B cell (primary cell): Measurements from ENCODE around the gene SLC9C1. TPM values are rescaled to one million over a fixed set of nuclear protein-coding genes. Genes with fewer than 3 reads are reported as not detected.

Experiments used
- ATAC-seq: fragments of 200-7000 bp; cut with Tn5 transposase; one replicate; pipeline ENCODE4 v1.10.0; 2021; ENCODE audit warnings: low read depth, mild to moderate bottlenecking, moderate number of reproducible peaks, moderate library complexity
- CTCF ChIA-PET: fragments of 350-600 bp; sonication (Branson Sonifier 250); formaldehyde crosslinking; loops from one replicate; lab custom pipeline; 2021; ENCODE audit warnings: antibody characterized with exemption, inconsistent platforms; lab: Charles Lee
- POLR2A ChIA-PET: fragments of 350-600 bp; sonication (Branson Sonifier 250); formaldehyde crosslinking; loops from one replicate; lab custom pipeline; 2021; ENCODE audit warnings: antibody characterized with exemption; lab: Charles Lee
- DNase-seq: peaks from one replicate; pipeline ENCODE4 v3.0.0; 2013
- H2AFZ ChIP-seq: 2 replicates; pipeline ENCODE4 v1.6.1; 2012; ENCODE audit warnings: mild to moderate bottlenecking, low read depth, low read length; ENCODE audit not compliant: insufficient read depth, poor library complexity, severe bottlenecking
- H3K27ac ChIP-seq, 2 donors: 1 replicate in 1 of 2; 2 replicates in 1 of 2; pipeline ENCODE4 v1.5.1; 2012 to 2013; ENCODE audit warnings: low read length in 2 of 2, mild to moderate bottlenecking in 2 of 2, moderate library complexity in 1 of 2
- H3K27me3 ChIP-seq, 4 experiments: fragments of 200-600 bp in 1 of 4; sonication (generic) in 1 of 4; replicated peaks in 1 of 4; 1 replicate in 2 of 4; 2 replicates in 2 of 4; pipeline versions ENCODE4 v1.6.1 to v1.7.0; 2013 to 2016; ENCODE audit warnings: low read length in 3 of 4, mild to moderate bottlenecking in 2 of 4, mixed read lengths in 1 of 4, moderate library complexity in 1 of 4; ENCODE audit not compliant: insufficient read depth in 4 of 4, control insufficient read depth in 3 of 4; ENCODE audit errors: control extremely low read depth in 1 of 4
- H3K36me3 ChIP-seq, 2 experiments: replicated peaks in 1 of 2; 1 replicate in 1 of 2; 2 replicates in 1 of 2; pipeline versions ENCODE4 v1.6.1 to v1.7.1; 2013; ENCODE audit warnings: low read length in 1 of 2; ENCODE audit not compliant: insufficient read depth in 2 of 2, control insufficient read depth in 1 of 2; ENCODE audit errors: control extremely low read depth in 1 of 2, extremely low read depth in 1 of 2
- H3K4me1 ChIP-seq, 2 donors: fragments of 200-600 bp in 1 of 2; sonication (generic) in 1 of 2; 1 replicate in 1 of 2; 2 replicates in 1 of 2; pipeline versions ENCODE4 v1.5.1 to v1.6.1; 2013 to 2017; ENCODE audit warnings: low read length in 2 of 2; ENCODE audit not compliant: control insufficient read depth in 2 of 2, insufficient read depth in 2 of 2
- H3K4me2 ChIP-seq: replicated peaks from 2 replicates; pipeline ENCODE3; 2012; ENCODE audit warnings: mild to moderate bottlenecking, low read depth, low read length; ENCODE audit not compliant: poor library complexity, severe bottlenecking
- H3K4me3 ChIP-seq, 5 experiments: fragments of 200-600 bp in 1 of 5; sonication (generic) in 1 of 5; 1 replicate in 3 of 5; 2 replicates in 2 of 5; pipeline versions ENCODE4 v1.5.1 to v1.7.0; 2011 to 2016; ENCODE audit warnings: low read length in 4 of 5, mild to moderate bottlenecking in 4 of 5, low read depth in 2 of 5, control low read depth in 1 of 5, moderate library complexity in 1 of 5; ENCODE audit not compliant: insufficient read depth in 1 of 5; ENCODE audit errors: control extremely low read depth in 1 of 5, extremely low read depth in 1 of 5
- H3K79me2 ChIP-seq: fragments of 200-600 bp; sonication (generic); one replicate; pipeline ENCODE4 v1.6.0; 2016; ENCODE audit warnings: low read length; ENCODE audit not compliant: control insufficient read depth, insufficient read depth
- H3K9ac ChIP-seq: fragments of 200-600 bp; sonication (generic); 2 replicates; pipeline ENCODE4 v1.6.1; 2017; ENCODE audit warnings: mild to moderate bottlenecking, low read length, moderate library complexity
- H3K9me3 ChIP-seq, 3 donors: one replicate each; pipeline versions ENCODE4 v1.6.1 to v1.7.1; 2013; ENCODE audit warnings: low read length in 2 of 3; ENCODE audit not compliant: control insufficient read depth in 2 of 3, insufficient read depth in 1 of 3; ENCODE audit errors: control extremely low read depth in 1 of 3
- H4K20me1 ChIP-seq: 2 replicates; pipeline ENCODE4 v1.6.0; 2012; ENCODE audit warnings: mild to moderate bottlenecking, low read length; ENCODE audit not compliant: insufficient read depth, control insufficient read depth, poor library complexity, severe bottlenecking
- H3K27ac Mint-ChIP-seq: one replicate; pipeline ENCODE4 v1.8.0; 2021; ENCODE audit warnings: mixed read lengths
- H3K27me3 Mint-ChIP-seq: one replicate; pipeline ENCODE4 v1.8.0; 2021; ENCODE audit warnings: mixed read lengths
- H3K4me1 Mint-ChIP-seq: one replicate; pipeline ENCODE4 v1.8.0; 2021; ENCODE audit warnings: mixed read lengths
- H3K4me3 Mint-ChIP-seq: one replicate; pipeline ENCODE4 v1.8.0; 2021; ENCODE audit warnings: mixed read lengths
- H3K9me3 Mint-ChIP-seq: one replicate; pipeline ENCODE4 v1.8.0; 2022; ENCODE audit warnings: mixed read lengths; ENCODE audit not compliant: insufficient read depth
- EZH2 ChIP-seq: IDR thresholded peaks from 2 replicates; pipeline ENCODE4 v1.6.1; 2012; ENCODE audit warnings: borderline replicate concordance, low read depth, mild to moderate bottlenecking, moderate library complexity, low read length; ENCODE audit not compliant: insufficient read depth, poor library complexity, severe bottlenecking
- WGBS: methylation state at CpG from one replicate; pipeline ENCODE4 v1.1.5; 2013; ENCODE audit warnings: missing lambda C conversion rate; ENCODE audit not compliant: insufficient coverage; 5-methylcytosine and 5-hydroxymethylcytosine counted together
- intact Hi-C: fragments of 100-400 bp; cut with micrococcal nuclease; formaldehyde crosslinking; loops from one replicate; pipeline ENCODE4 v1.10.0; 2022
- polyA plus RNA-seq: library from polyadenylated mRNA; depleted of rRNA; stranded (reverse); fragments of >200 nt; gene quantifications from 2 replicates; pipeline ENCODE4 v1.2.3, GENCODE V29; 2012
- total RNA-seq, 2 donors: library from RNA; stranded (reverse); fragments of 120-200 nt in 1 of 2; gene quantifications; 1 replicate in 1 of 2; 2 replicates in 1 of 2; pipeline versions ENCODE4 v1.2.3 to v1.2.4, GENCODE V29; 2013 to 2022
- TF ChIP-seq, protein P1 (sequence below): fragments of 200-600 bp; IDR thresholded peaks from one replicate; pipeline ENCODE4 v1.8.0; 2022; ENCODE audit warnings: antibody characterized with exemption, mild to moderate bottlenecking

Gene SLC9C1
- total and polyA plus RNA-seq, 2 donors (not counting 1 experiment from before 2014, with no cell fraction given): 0.07 to 0.49 TPM

DNA sequence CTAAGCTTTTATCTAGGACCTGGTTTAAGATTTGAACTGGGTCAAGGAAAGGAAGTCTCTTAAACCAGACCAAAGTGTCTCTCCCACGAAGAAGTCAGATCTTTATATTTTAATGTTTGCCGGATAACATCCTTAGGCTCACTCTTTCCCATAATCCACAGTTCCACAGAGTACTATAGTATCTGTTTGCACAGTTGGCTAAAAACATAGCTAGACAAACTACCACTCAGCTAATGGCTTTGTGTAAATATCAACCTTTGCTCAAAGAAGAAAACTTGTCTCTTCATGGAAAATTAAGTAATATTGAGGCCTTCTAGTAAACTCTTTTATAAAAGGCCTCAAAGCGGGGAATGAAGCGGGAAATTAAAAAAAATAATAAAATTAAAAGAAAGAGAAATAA lies 13.5 kb upstream of the SLC9C1 start:
- Mint-ChIP-seq H3K27me3 (no peaks in the 10 kb centered on the region), H3K9me3 (no peaks in the 10 kb centered on the region), H3K27ac (no peak overlapping the region), H3K4me1 (peaks cover 1% of the 10 kb centered on the region), H3K4me3 (no peak overlapping the region)
- Histone ChIP-seq H4K20me1 (no peaks in the 10 kb centered on the region), H2AFZ (no peak overlapping the region), H3K9ac (no peak overlapping the region), H3K4me3 (no peak overlapping the region), H3K36me3 (no peaks in the 10 kb centered on the region), H3K79me2 (no peaks in the 10 kb centered on the region), H3K4me2 (no peak overlapping the region), H3K27ac (no peak overlapping the region), H3K27me3 (no peaks in the 10 kb centered on the region), H3K4me1 (peaks cover 19 to 21% of the 10 kb centered on the region in 2 donors), H3K9me3 (peaks cover 0 to under 1% (median 0%) of the 10 kb centered on the region in 3 donors)
- POLR2A ChIA-PET: no interaction called here
- WGBS: 100% methylated on average over 1 of the region's 4 CpGs
- TF ChIP-seq, protein P1, sequence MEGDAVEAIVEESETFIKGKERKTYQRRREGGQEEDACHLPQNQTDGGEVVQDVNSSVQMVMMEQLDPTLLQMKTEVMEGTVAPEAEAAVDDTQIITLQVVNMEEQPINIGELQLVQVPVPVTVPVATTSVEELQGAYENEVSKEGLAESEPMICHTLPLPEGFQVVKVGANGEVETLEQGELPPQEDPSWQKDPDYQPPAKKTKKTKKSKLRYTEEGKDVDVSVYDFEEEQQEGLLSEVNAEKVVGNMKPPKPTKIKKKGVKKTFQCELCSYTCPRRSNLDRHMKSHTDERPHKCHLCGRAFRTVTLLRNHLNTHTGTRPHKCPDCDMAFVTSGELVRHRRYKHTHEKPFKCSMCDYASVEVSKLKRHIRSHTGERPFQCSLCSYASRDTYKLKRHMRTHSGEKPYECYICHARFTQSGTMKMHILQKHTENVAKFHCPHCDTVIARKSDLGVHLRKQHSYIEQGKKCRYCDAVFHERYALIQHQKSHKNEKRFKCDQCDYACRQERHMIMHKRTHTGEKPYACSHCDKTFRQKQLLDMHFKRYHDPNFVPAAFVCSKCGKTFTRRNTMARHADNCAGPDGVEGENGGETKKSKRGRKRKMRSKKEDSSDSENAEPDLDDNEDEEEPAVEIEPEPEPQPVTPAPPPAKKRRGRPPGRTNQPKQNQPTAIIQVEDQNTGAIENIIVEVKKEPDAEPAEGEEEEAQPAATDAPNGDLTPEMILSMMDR: no peak
- no peak for TF ChIP-seq EZH2
- intact Hi-C loops: loop anchor here (10.0 kb wide), 1 partner anchor 427 kb away; no protein-coding TSS in a partner anchor
- ATAC-seq: no peak
- DNase-seq: no peak
- CTCF ChIA-PET: interaction anchor here (1.5 to 2.1 kb wide), 3 partner anchors 14 to 196 kb away, joined by 4 to 5 read pairs (median 5); partner anchors contain the start of genes CD200 and SLC9C1

DNA sequence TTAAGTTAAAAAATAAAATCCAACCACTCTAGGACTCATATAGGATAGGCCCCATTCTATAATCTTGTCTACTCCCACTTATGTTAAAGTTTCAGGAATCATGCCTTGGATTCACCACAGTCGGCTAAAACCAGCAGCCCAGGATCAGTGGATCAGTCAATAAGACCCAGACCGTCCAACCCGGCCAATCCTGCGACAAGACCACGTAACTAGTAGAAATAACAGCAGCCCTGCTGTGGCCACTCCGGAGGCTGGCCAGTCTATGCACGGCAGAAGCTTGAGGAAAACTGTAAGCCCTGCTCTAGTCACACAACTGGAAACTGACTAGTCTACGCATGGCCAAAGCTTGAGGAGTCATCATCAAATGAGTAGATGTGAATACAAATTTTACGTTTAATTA lies 12.8 kb upstream of the SLC9C1 start:
- no peaks in the 10 kb centered on the region for H3K79me2 ChIP-seq
- H3K9me3 ChIP-seq: peaks cover 0 to 5% (median 0%) of the 10 kb centered on the region in 3 donors
- no peak overlapping the region for H3K4me3 Mint-ChIP-seq
- no peak overlapping the region for H3K9ac ChIP-seq
- H3K27ac Mint-ChIP-seq: no peak overlapping the region
- no peaks in the 10 kb centered on the region for H3K27me3 ChIP-seq
- POLR2A ChIA-PET: no interaction called here
- peaks cover 21% of the 10 kb centered on the region in 2 donors for H3K4me1 ChIP-seq
- DNase-seq: no peak
- H3K9me3 Mint-ChIP-seq: no peaks in the 10 kb centered on the region
- intact Hi-C loops: loop anchor here (10.0 kb wide), 1 partner anchor 428 kb away; no protein-coding TSS in a partner anchor
- peaks cover 1% of the 10 kb centered on the region for H3K4me1 Mint-ChIP-seq
- no peak overlapping the region for H3K4me3 ChIP-seq
- no peak for ATAC-seq
- H3K27ac ChIP-seq: no peak overlapping the region
- TF ChIP-seq, protein P1: no peak
- TF ChIP-seq EZH2: no peak
- 100% methylated on average over 7 of the region's 9 CpGs for WGBS
- no peaks in the 10 kb centered on the region for H4K20me1 ChIP-seq
- no peaks in the 10 kb centered on the region for H3K27me3 Mint-ChIP-seq
- H2AFZ ChIP-seq: no peak overlapping the region
- no peak overlapping the region for H3K4me2 ChIP-seq
- no peaks in the 10 kb centered on the region for H3K36me3 ChIP-seq
- CTCF ChIA-PET: interaction anchor here (1.5 to 1.7 kb wide), 3 partner anchors 13 to 212 kb away, joined by 4 to 7 read pairs (median 5); partner anchors contain the start of gene SLC9C1
